ENCODE data around the gene APC2.
A peak's percentile ranks its signal among the peaks of the same experiment; 100 is the strongest.

APC2 gene

GRCh38 chr19:1447504-1447903, 2.4 kb upstream of the APC2 start:
- no peak for DNase-seq

GRCh38 chr19:1447944-1448343, 2.0 kb upstream of the APC2 start:
- DNase-seq = no peak

GRCh38 chr19:1450735-1451731, 1.1 kb downstream of the APC2 start:
- no peak for DNase-seq

GRCh38 chr19:1451916-1452801, 2.2 kb downstream of the APC2 start:
- no peak for DNase-seq

GRCh38 chr19:1452802-1453524, 3.0 kb downstream of the APC2 start:
- DNase-seq = no peak

GRCh38 chr19:1453525-1454364, 3.8 kb downstream of the APC2 start:
- DNase-seq = no peak

- peak; percentile 36 for DNase-seq
These were observed 5.0 kb downstream of the APC2 start for GRCh38 chr19:1455002-1455335.

GRCh38 chr19:1455336-1456120, 5.6 kb downstream of the APC2 start:
- peak; percentile 75 for DNase-seq

- DNase-seq = no peak
These were observed 6.4 kb downstream of the APC2 start for GRCh38 chr19:1456121-1456900.

GRCh38 chr19:1457031-1457739, 7.3 kb downstream of the APC2 start:
- DNase-seq = no peak

GRCh38 chr19:1457892-1458291, 8.0 kb downstream of the APC2 start:
- no peak for DNase-seq

GRCh38 chr19:1459479-1459878, 9.6 kb downstream of the APC2 start:
- peak; percentile 70 for DNase-seq

- no peak for DNase-seq
These were observed 10.4 kb downstream of the APC2 start for GRCh38 chr19:1460033-1460995.

- DNase-seq = no peak
These were observed 11.9 kb downstream of the APC2 start for GRCh38 chr19:1461862-1462261.

- peak; percentile 39 for DNase-seq
These were observed 15.5 kb downstream of the APC2 start for GRCh38 chr19:1465191-1466016.

GRCh38 chr19:1466018-1466460, 16.1 kb downstream of the APC2 start:
- no peak for DNase-seq

GRCh38 chr19:1466461-1467214, 16.7 kb downstream of the APC2 start:
- DNase-seq = no peak

Measured in MV-4-11 (cell line).